ENCODE results near the gene PTCHD4.

Gene PTCHD4

DNA sequence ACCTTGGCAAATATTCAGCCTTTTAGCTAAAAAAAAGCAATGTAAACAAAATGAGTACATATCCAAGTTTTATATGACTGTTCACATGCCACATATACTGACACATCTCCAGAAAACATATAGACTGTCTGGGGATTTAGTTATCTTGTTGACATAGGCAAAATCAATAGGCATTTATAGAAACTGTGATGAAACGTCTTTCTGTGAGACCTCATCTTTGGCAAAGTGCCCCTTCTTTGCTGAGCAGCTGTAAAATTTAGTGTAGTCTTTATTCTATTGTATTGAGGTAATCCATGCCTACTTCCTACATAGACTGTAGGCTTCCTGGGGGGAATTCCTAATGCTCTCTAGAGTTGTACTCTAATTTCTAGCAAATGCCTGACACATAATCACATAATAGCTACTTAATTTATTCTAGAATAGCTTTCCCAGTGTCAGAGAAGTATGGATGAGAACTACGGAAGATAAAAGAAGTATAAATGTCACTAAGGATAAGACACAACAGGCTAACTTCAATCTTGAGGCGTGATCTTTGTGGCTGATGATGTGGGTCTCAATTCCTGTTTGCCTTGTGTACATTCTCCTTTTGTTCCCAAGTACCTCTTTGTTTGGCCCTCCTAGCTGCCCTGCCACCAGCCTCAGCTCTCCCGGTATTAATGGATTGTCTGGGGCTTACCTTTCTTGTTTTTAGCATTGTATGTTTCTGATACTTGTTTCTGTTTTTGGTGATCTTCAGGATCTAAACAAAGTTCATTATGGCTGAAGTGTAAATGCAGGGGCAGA lies 30.6 kb downstream of the PTCHD4 start:
- Mint-ChIP-seq H3K27me3 (no peaks in the 10 kb centered on the region), H3K4me1 (no peaks in the 10 kb centered on the region), H3K9me3 (no peaks in the 10 kb centered on the region), H3K36me3 (ENCODE audit: low read depth) (no peaks in the 10 kb centered on the region), H3K27ac (no peak overlapping the region), H3K4me3 (no peak overlapping the region)
- no peak for DNase-seq
- no peak for ATAC-seq

- no peaks in the 10 kb centered on the region for H3K27me3 Mint-ChIP-seq
- no peaks in the 10 kb centered on the region for H3K4me1 Mint-ChIP-seq
- H3K36me3 Mint-ChIP-seq (ENCODE audit: low read depth) = no peaks in the 10 kb centered on the region
- H3K4me3 Mint-ChIP-seq = no peak overlapping the region
- DNase-seq (no peak), ATAC-seq (no peak)
- no peak overlapping the region for H3K27ac Mint-ChIP-seq
- no peaks in the 10 kb centered on the region for H3K9me3 Mint-ChIP-seq
These were observed 32.9 kb downstream of the PTCHD4 start for GRCh38 chr6:48078120-48078519.

DNA sequence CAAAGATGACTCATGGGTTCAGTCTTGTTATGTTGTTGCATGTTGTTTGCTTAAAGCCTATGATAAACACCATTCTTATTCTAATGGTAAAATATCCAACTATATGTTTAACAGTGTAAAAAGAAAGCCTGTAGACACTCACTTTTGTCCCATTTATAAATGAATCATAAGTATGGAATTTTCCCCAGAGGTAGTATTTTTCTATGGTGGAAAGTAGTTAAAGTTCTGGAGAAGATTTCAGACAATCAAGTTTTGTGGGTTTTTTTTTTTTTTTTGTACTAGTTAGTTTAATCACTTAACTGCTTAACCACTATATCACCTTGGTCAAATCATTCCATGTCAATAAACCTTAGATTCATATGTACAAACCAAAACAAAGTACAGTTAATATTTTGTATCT lies 35.8 kb downstream of the PTCHD4 start:
- no peak overlapping the region for H3K27ac Mint-ChIP-seq
- no peaks in the 10 kb centered on the region for H3K36me3 Mint-ChIP-seq (ENCODE audit: low read depth)
- peaks cover 2% of the 10 kb centered on the region for H3K27me3 Mint-ChIP-seq
- H3K9me3 Mint-ChIP-seq = no peaks in the 10 kb centered on the region
- no peak for ATAC-seq
- no peak overlapping the region for H3K4me3 Mint-ChIP-seq
- no peak for DNase-seq
- no peaks in the 10 kb centered on the region for H3K4me1 Mint-ChIP-seq

DNA sequence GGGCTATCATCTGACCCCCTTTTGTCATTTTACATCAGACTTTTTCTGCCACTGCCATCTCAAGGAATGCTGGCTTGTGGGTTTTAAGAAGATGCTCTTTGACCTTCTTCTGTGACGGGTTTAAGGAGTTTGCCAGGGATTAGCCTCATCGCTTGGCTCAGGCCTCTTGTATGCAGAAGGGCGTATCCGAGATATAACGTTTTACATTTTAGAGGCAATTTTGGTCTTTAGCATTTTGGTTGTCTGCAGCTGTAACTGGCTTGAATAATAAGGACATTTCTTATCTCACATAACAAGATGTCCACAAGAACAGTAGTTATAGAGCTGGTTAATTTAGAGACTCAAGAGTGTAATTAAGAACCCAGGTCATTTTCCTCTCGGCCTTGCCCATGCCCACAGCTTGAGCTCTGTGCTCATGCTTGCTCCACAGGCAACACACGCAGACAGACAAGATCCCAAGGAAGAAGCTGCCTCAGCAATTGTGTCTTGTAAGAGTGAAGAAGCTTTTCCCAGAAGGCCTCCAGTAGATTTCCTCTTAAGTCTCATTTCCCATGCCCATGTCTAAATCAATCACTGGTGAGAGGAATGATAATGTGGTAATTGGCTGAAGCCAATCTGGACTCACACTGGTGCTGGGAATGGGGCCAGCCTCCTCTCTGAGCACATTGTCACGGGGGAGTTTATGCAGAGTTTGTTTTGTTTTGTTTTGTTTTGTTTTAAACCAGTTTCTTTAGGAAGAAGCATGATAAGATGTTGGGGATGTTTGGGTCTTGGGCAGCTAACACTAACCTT lies 36.8 kb downstream of the PTCHD4 start:
- DNase-seq (no peak), ATAC-seq (no peak)
- H3K9me3 Mint-ChIP-seq = no peaks in the 10 kb centered on the region
- H3K4me3 Mint-ChIP-seq = no peak overlapping the region
- no peaks in the 10 kb centered on the region for H3K36me3 Mint-ChIP-seq (ENCODE audit: low read depth)
- H3K27me3 Mint-ChIP-seq = peaks cover 12% of the 10 kb centered on the region
- no peaks in the 10 kb centered on the region for H3K4me1 Mint-ChIP-seq
- H3K27ac Mint-ChIP-seq = no peak overlapping the region

DNA sequence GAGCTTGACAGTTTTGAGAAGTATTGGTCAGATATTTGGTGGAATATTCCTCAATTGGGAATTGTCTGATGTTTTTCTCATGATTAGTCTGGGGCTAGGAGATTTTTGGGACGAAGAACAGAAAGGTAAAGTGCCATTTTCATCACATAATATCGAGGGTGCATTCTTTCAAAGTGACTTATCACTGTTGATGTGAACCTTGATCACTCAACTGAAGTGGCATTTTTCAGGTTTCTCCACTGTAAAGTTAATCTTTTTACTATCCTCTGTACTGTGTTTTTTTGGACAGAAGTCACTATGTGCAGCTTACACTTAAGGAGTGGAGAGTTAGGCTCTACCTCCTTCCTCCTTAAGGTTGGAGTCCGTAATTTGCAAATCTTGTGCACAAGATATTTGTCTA lies 39.2 kb downstream of the PTCHD4 start:
- Mint-ChIP-seq H3K9me3 (no peaks in the 10 kb centered on the region), H3K4me1 (no peaks in the 10 kb centered on the region), H3K4me3 (no peak overlapping the region), H3K36me3 (ENCODE audit: low read depth) (no peaks in the 10 kb centered on the region), H3K27me3 (peaks cover 27% of the 10 kb centered on the region), H3K27ac (no peak overlapping the region)
- DNase-seq = no peak
- no peak for ATAC-seq

DNA sequence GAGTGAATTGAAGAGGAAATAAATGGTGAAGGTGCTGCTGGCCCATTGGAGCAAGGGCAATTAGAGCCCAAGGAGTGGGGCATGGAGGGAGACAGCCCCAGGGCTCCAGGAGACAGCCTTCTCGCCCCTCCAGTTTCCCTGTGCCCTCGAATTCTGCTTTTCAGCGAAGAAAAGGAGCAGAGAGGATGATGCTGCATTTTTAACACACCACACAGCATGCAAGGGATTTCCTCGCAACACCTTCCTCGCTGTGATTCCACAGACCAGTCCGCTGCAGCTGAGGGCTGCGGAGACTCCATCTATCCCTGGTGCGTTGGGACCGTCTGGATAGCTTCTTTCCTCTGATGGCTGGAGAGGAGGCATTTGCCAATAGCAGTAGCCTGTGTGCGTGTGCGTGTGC lies 41.7 kb downstream of the PTCHD4 start:
- ATAC-seq (no peak), DNase-seq (no peak)
- Mint-ChIP-seq H3K9me3 (no peaks in the 10 kb centered on the region), H3K27ac (no peak overlapping the region), H3K27me3 (peaks cover 30% of the 10 kb centered on the region), H3K4me3 (no peak overlapping the region), H3K36me3 (ENCODE audit: low read depth) (no peaks in the 10 kb centered on the region), H3K4me1 (no peaks in the 10 kb centered on the region)

GRCh38 chr6:48068278-48069251 lies 42.4 kb downstream of the PTCHD4 start:
- H3K9me3 Mint-ChIP-seq = no peaks in the 10 kb centered on the region
- H3K36me3 Mint-ChIP-seq (ENCODE audit: low read depth) = no peaks in the 10 kb centered on the region
- ATAC-seq = no peak
- no peak overlapping the region for H3K4me3 Mint-ChIP-seq
- H3K4me1 Mint-ChIP-seq = no peaks in the 10 kb centered on the region
- no peak for DNase-seq
- peaks cover 30% of the 10 kb centered on the region for H3K27me3 Mint-ChIP-seq
- no peak overlapping the region for H3K27ac Mint-ChIP-seq

DNA sequence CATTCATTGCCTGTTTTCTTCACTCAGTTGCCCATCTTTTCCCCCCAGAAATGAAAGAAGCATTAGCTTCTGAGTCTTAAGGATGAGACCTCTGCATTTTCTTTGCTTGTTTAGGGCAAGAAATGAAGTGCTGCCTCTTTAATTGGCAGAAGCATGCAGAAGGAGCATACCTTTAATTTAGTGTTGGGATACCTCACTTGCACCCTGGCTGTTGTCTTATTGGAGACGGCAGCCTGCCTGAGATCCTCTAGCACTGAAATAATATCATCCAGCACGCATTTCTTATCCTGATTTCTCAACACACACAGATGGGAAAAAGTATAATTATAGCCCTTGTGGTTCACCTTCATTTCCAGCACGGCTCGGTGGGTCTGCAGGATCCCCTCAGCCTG lies 43.1 kb downstream of the PTCHD4 start:
- DNase-seq = no peak
- H3K27ac Mint-ChIP-seq = no peak overlapping the region
- H3K36me3 Mint-ChIP-seq (ENCODE audit: low read depth) = no peaks in the 10 kb centered on the region
- no peak overlapping the region for H3K4me3 Mint-ChIP-seq
- ATAC-seq = no peak
- no peaks in the 10 kb centered on the region for H3K4me1 Mint-ChIP-seq
- peaks cover 30% of the 10 kb centered on the region for H3K27me3 Mint-ChIP-seq
- H3K9me3 Mint-ChIP-seq = no peaks in the 10 kb centered on the region

- ATAC-seq (no peak), DNase-seq (no peak)
- Mint-ChIP-seq H3K36me3 (ENCODE audit: low read depth) (no peaks in the 10 kb centered on the region), H3K27me3 (peaks cover 30% of the 10 kb centered on the region), H3K9me3 (no peaks in the 10 kb centered on the region), H3K4me3 (no peak overlapping the region), H3K27ac (no peak overlapping the region), H3K4me1 (no peaks in the 10 kb centered on the region)
These were observed 43.8 kb downstream of the PTCHD4 start for GRCh38 chr6:48067148-48067712.

- peaks cover 5% of the 10 kb centered on the region for H3K27me3 Mint-ChIP-seq
- no peak for DNase-seq
- no peaks in the 10 kb centered on the region for H3K4me1 Mint-ChIP-seq
- no peak for ATAC-seq
- H3K9me3 Mint-ChIP-seq = no peaks in the 10 kb centered on the region
- H3K27ac Mint-ChIP-seq = no peak overlapping the region
- H3K4me3 Mint-ChIP-seq = no peak overlapping the region
- no peaks in the 10 kb centered on the region for H3K36me3 Mint-ChIP-seq (ENCODE audit: low read depth)
These were observed 49.6 kb downstream of the PTCHD4 start for GRCh38 chr6:48061265-48061990.
